PFSK-1 (cell line): Measurements from ENCODE around the gene FEZF2.

Source experiments
- FOXP2 ChIP-seq: optimal IDR thresholded peaks from 2 replicates; pipeline ENCODE3; 2011; ENCODE audit warnings: borderline replicate concordance, control low read depth, inconsistent platforms; ENCODE audit not compliant: insufficient read depth; ENCODE audit errors: extremely low read length, extremely low read depth
- POLR2AphosphoS5 ChIP-seq: IDR thresholded peaks from 2 replicates; pipeline ENCODE4 v1.6.1; 2012; ENCODE audit warnings: low read depth, mild to moderate bottlenecking, control low read depth, low read length, moderate library complexity
- REST ChIP-seq, 2 experiments: IDR thresholded peaks; 2 replicates each; pipeline versions ENCODE4 v1.6.1 to v1.8.0; 2011 to 2012; ENCODE audit warnings: low read depth in 2 of 2, low read length in 2 of 2, control low read depth in 1 of 2, inconsistent platforms in 1 of 2, mild to moderate bottlenecking in 1 of 2, moderate library complexity in 1 of 2; ENCODE audit not compliant: insufficient read depth in 1 of 2
- SIN3A ChIP-seq: IDR thresholded peaks from 2 replicates; pipeline ENCODE4 v1.6.1; 2012; ENCODE audit warnings: mild to moderate bottlenecking, low read length, moderate library complexity, borderline replicate concordance; ENCODE audit not compliant: insufficient read depth
- TAF1 ChIP-seq: IDR thresholded peaks from 2 replicates; pipeline ENCODE4 v1.6.1; 2012; ENCODE audit warnings: low read length, control low read depth, borderline replicate concordance; ENCODE audit not compliant: insufficient read depth

DNA sequence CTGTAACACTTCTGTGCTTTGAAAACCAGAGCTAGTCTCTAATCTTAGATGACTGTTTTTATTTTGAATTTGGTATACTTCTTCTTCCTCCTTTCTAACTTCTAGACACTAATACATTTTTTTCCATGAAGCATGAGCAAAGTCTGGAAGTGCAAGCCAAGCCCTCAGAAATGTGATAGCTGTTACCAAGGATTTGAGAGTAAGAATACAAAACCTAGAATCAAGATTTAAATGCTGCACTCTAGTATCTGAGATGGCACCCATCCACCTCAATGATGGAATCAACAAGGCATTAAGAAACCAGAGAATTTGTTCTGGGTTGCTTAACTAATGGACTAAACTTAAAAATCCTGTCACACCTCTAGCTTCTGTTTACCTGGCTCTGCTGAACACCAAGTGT lies 9.2 kb downstream of the FEZF2 start:
- TF ChIP-seq POLR2AphosphoS5 (no peak), REST (IDR thresholded peaks at IDR 0.05; ENCODE audit: insufficient read depth in 1 of 2, low read depth in 2 of 2, low read length in 2 of 2) (no peak), FOXP2 (no peak), TAF1 (no peak), SIN3A (no peak)
